Measurements from ENCODE around the gene RNF157.
"Not testable (repeated sequence)": the region's sequence is repeated elsewhere in the genome, so short reads cannot be mapped to it uniquely, and the experiment has no call there.

The RNF157 gene

GRCh38 chr17:76232342-76232741, 8.0 kb downstream of the RNF157 start:
- DNase-seq, result no peak

GRCh38 chr17:76226749-76227148, 13.5 kb downstream of the RNF157 start:
- not testable (repeated sequence) for DNase-seq

DNA sequence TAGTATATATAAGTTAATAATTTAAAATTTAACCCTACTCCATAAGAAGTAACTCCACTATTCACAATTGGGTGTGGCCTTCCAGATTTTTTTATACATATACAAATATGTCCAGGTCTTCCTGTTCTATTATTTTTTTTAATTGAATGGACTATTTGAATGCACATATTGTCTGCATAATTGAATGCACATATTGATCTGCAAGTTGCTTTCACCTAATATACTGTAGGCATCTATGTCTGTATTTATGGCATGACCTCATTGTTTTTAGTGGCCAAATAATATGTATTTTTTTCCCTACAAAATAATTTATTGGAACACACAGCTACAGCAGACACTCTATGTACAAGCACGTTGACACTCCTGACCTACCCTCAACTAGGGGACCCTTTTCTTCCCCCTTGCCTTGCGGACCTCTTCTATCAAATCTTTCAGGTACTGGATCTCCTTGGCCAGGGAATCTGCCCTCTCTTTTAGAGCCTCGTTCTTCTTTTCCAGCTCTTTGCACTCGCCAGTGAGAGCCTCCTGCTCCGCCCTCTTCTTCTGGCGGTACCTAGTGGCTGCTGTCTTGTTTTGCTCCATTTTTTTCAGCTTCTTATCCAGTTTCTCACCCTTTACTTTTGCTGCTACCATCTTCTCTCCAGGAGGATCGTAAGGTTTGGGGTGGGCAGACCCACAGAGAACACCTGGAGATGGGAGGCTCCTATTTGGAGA, 14.8 kb downstream of the RNF157 start:
- not testable (repeated sequence) for DNase-seq

- no peak for DNase-seq
Measured at GRCh38 chr17:76223802-76224201, 16.5 kb downstream of the RNF157 start.

- DNase-seq, result no peak
Measured at GRCh38 chr17:76219670-76220383, 20.5 kb downstream of the RNF157 start.

DNA sequence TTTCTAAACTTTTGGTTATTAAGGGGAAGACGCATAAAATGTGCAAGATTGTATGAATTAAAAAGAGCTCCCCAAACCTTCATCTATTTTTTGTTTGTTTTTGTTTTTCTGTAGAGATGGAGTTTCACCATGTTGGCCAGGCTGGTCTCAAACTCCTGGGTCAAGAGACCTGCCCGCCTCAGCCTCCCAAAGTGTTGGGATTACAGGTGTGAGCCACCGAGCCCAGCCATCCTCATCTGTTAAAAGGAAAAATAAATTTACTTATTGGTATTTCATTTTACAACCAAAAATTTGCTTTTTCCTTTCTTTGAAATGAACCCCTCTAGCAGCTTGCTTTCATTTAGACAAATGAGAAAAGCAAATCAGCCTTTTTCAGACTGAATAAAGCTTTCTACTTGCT, 23.2 kb downstream of the RNF157 start:
- DNase-seq, result no peak

GRCh38 chr17:76213491-76213890, 26.8 kb downstream of the RNF157 start:
- no peak for DNase-seq

DNA sequence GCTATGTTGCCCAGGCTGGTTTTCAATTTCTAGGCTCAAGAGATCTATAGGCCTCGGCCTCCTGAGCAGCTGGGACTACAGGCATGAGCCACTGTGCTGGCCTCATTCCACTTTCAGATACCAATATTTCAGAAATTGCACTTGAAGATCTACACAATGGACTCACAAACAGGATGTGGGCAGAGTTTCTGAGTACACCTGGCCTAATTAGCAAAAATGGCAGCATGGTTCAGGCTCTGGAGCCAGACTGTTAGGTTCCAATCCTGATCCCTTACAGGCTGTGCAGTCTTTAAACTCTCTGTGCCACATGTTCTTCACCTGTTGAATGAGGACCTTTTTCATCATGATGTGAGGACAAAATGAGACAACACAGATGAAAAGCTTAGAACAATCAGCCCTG, 32.2 kb downstream of the RNF157 start:
- no peak for DNase-seq

GRCh38 chr17:76207275-76208059, 32.8 kb downstream of the RNF157 start:
- DNase-seq, result no peak

DNA sequence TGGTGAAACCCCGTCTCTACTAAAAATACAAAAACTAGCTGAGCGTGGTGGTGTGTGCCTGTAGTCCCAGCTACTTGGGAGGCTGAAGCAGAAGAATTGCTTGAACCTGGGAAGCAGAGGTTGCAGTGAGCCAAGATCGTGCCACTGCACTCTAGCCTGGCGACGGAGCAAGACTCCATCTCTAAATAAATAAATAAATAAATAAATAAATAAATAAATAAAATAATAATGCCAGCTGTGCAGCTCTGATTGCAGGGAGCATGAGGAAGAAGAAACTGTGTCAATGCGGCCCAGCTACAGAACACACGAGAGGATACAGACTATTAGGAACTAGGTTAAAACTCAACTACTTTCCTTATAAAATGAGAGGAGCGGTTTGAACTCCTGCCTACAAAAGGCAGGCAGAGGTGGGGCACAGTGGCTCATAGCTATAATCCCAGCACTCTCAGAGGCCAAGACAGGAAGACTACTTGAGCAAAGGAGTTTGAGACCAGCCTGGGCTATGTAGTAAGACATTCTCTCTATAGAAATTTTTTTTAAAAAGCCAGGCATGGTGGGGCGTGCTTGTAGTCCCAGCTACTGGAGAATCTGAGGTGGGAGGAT, 34.6 kb downstream of the RNF157 start:
- DNase-seq, result not testable (repeated sequence)

DNA sequence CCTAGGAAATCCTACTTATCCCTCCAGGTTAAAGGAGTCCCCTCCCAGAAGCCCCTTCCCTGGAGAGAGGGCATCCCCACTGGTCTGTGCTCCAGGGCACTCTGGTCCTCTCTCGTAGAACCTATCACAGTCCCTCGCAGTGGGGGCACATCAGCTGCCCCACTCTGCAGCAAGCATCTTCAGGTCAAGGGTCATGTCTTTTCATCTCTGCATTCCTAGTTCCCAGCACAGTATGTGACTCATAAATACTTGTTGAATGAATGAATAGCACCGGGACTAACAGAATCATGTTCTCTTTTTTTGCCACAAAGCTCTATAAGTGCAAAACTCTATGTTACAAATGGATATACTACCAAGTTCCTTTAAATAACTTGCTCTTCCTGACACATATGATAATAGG, 36.0 kb downstream of the RNF157 start:
- DNase-seq, result no peak

GRCh38 chr17:76200354-76200753, 39.9 kb downstream of the RNF157 start:
- no peak for DNase-seq

GRCh38 chr17:76199469-76199868, 40.8 kb downstream of the RNF157 start:
- DNase-seq, result peak; percentile 54

DNA sequence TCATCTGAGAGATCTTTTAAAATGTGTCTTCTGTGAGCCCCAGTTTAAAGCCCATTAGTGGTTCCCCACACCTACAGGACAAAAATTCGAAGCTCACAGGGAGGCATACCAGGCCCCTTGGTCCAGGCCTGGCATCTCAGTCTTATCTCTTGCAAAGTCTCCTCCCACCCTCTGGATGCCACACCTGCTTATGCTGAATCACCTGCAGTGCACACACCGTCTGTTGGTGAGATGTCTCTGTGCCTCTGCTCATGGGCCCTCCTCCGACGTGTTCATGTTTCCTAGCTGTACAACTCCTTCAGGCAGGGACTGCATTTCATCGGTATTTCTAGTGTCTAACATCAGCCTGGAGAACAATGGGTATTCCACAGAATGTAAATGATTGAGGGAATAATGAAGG, 41.6 kb downstream of the RNF157 start:
- DNase-seq, result no peak

GRCh38 chr17:76197911-76198310, 42.4 kb downstream of the RNF157 start:
- no peak for DNase-seq

- no peak for DNase-seq
Measured at GRCh38 chr17:76196675-76197074, 43.6 kb downstream of the RNF157 start.

GRCh38 chr17:76195281-76196096, 44.8 kb downstream of the RNF157 start:
- DNase-seq, result no peak

- no peak for DNase-seq
Measured at GRCh38 chr17:76193591-76193990, 46.7 kb downstream of the RNF157 start.

GRCh38 chr17:76191896-76192295, 48.4 kb downstream of the RNF157 start:
- DNase-seq, result no peak

DNA sequence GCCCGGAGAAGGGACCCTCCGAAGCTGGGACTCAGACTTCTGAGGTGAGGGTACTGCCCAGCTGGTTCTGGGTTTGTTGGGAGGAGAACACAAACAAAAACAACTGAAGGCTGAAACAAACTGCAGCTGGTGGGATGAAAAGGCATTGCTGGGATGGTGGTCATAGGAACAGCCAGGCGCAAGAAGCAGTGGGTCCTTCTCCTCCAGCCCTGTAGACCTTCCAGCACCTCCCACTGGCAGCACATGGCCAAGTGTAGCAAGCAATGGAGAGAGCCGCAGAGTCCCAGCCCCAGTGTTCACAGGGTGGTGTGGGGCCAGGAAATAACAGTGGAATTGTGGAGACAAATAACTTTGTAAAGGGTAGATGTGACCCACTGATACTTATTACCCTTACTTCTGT, 50.6 kb downstream of the RNF157 start:
- no peak for DNase-seq

DNA sequence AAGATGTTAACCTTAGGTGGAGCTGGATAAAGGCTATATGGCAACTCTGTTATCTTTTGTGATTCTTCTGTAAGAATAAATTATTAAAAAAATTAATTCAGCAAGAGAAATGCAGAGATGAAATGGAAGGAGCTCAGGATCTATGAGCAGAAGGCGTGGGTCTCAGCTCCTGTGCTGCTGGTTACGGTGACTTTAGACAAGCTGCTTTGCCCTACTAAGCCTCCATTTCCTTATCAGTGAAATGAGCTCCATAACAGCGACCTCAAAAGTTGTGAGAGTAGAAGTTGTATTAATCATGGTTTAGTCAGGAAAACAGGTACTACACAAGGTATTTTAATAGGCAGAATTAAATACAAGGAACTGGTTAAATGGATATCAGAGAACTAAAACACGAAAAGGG, 51.0 kb downstream of the RNF157 start:
- DNase-seq, result no peak

DNA sequence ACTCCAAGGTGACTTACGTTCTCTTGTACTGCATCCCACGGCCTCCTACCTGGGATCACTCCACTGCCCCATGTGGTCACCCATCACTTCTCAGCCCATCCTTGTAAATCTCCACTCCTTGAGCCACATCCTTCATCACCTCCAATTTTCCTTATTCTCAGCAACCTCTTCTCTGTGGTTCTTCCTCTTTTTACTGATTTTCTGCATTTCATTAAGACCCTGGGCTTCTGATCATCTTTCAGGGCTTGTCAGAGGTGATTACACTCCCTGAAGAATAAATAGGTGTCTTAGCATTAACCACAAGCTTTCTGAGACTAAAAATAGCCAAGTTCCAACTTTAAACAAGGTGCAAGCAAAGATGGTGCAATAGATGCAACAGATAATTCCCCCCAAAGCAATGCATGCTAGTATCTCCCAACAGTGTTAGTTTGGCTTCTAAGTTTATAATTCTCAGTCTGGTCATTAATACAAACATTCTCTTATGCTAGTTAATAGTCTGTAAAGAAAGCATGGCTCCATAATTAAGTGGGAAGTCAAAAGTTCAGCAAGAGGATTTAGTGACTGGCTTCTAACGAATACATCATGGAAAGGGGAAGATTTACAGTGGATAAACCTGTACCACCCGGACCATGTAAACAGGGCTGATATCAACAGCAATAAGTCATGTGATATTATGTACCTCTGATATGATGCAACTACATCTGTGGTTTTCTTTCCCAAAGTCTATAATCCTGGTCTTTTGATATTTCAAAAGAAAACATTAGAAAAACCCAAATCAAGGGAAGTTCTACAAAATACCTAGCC, 51.9 kb downstream of the RNF157 start:
- no peak for DNase-seq

All from activated CD4-positive, alpha-beta T cell treated with anti-CD3 and anti-CD28 coated beads for 1 hour (primary cell).